Measurements from ENCODE around the gene MTHFD1L.

DNA sequence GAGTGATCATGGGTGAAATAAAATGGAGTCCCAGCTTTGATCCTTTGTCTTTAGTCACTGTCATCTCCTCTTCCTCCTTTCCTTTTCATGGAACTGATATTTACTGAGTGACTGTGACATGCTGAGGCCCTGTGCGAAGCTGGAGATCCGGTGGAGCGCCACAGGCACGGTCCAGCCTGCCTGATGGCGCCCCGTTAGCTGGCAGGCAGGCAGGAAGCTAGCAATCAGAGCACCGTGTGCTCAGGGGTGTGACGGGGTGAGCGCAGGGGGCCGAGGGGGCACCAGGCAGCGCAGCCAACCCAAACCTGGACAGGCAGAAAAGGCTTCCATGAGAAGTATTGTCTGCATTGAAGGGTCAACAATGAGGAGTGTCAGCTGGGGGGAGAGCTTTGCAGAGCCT lies 274.0 kb downstream of the MTHFD1L start:
- TF ChIP-seq, protein P1, sequence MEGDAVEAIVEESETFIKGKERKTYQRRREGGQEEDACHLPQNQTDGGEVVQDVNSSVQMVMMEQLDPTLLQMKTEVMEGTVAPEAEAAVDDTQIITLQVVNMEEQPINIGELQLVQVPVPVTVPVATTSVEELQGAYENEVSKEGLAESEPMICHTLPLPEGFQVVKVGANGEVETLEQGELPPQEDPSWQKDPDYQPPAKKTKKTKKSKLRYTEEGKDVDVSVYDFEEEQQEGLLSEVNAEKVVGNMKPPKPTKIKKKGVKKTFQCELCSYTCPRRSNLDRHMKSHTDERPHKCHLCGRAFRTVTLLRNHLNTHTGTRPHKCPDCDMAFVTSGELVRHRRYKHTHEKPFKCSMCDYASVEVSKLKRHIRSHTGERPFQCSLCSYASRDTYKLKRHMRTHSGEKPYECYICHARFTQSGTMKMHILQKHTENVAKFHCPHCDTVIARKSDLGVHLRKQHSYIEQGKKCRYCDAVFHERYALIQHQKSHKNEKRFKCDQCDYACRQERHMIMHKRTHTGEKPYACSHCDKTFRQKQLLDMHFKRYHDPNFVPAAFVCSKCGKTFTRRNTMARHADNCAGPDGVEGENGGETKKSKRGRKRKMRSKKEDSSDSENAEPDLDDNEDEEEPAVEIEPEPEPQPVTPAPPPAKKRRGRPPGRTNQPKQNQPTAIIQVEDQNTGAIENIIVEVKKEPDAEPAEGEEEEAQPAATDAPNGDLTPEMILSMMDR (IDR thresholded peaks at IDR 0.05), result no peak
- no peak for TF ChIP-seq POLR2A (IDR thresholded peaks at IDR 0.05)
